ENCODE data around the gene RNF130.
"Not testable (repeated sequence)": the region's sequence is repeated elsewhere in the genome, so short reads cannot be mapped to it uniquely, and the experiment has no call there.

The RNF130 gene

DNA sequence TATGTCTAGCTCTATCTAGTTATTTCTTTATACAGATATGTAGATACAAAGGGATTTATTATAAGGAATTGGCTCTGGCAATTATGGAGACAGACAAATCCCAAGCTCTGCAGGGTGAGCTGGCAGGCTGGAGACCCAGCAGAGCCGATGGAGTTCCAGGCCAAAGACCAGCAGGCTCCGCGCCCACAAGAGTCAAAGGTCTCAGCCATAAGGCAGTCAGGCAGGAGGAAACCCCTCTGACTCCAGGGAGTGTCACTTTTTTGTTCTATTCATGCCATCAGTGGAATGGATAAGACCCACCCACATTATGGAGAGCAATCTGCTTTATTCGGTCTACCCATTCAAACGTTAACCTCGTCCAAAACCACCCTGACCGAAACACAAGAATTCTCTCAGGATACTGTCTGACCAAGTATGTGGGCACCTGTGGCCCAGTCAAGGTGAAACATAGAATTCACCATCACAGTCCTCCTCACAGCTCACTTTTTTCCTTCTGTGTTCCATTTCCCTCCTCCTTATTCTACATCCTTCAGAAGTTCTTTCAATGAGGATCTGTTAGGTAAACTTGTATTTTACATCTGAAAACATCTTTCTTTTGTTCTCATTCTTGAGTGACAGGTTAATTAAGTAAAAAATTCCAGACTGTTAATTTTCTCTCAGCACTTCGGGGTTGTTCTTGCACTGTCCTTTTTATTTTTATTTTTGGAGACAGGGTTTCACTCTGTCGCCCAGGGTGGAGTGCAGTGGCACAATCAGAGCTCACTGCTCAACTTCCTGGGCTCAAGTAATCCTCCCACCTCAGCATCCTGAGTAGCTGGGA, 21.2 kb downstream of the RNF130 start:
- no peak for DNase-seq

DNA sequence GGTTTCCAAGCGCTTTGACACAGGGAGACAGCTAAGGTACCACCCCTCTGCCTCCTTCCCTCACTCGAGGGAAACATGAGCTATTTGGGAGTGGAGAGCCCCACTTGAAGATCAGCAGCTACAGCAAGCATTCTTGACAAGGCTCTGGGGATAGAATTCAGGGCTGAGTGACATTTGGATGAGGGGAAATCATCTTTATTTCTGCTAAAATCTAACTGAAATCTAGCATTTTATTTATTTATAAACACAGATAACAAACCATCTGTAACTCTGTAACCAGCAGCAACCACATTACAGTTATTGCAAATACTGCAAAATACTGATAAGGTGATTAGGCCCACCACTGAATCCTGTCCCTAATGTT, 22.4 kb downstream of the RNF130 start:
- DNase-seq = no peak

DNA sequence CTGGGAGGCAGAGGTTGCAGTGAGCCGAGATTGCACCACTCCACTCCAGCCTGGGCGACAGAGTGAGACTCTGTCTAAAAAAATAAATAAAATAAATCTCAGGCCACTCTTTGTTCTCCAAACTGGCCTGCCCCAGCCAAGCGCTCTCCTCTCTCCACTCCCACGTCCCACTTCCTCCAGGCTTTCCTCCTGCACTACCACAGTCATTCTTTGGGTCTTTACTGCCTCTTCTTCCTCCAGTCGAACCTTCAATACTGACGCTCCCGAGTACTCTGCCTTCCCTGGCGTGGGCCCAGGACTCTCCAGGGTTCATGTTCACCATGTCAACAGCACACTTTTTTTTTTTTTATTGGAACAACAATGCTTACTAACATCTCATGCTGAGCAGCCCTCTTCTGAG, 23.9 kb downstream of the RNF130 start:
- DNase-seq = no peak

DNA sequence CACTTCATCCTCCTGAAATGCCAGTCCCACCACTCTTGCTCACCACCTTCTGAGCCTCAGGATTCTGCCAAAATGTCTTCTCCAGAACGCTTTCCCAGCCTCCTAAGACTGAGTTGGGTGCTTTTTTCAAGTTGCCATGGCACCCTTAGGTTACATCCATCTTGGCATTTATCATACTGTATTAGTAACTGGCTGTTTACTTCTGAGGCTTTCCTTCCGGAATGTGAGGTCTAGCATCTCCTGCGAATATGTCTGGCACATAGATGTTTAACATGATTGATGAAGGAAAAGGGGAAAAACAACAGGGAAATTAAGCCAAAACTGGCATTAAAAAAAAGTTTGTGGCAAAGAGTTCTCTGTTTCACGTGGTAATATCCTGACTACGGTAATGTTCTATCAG, 24.9 kb downstream of the RNF130 start:
- DNase-seq = no peak

- no peak for DNase-seq
These were observed 25.6 kb downstream of the RNF130 start for GRCh38 chr5:180045889-180046499.

- DNase-seq = no peak
These were observed 28.2 kb downstream of the RNF130 start for GRCh38 chr5:180043377-180043776.

- DNase-seq = no peak
These were observed 30.0 kb downstream of the RNF130 start for GRCh38 chr5:180041301-180042274.

DNA sequence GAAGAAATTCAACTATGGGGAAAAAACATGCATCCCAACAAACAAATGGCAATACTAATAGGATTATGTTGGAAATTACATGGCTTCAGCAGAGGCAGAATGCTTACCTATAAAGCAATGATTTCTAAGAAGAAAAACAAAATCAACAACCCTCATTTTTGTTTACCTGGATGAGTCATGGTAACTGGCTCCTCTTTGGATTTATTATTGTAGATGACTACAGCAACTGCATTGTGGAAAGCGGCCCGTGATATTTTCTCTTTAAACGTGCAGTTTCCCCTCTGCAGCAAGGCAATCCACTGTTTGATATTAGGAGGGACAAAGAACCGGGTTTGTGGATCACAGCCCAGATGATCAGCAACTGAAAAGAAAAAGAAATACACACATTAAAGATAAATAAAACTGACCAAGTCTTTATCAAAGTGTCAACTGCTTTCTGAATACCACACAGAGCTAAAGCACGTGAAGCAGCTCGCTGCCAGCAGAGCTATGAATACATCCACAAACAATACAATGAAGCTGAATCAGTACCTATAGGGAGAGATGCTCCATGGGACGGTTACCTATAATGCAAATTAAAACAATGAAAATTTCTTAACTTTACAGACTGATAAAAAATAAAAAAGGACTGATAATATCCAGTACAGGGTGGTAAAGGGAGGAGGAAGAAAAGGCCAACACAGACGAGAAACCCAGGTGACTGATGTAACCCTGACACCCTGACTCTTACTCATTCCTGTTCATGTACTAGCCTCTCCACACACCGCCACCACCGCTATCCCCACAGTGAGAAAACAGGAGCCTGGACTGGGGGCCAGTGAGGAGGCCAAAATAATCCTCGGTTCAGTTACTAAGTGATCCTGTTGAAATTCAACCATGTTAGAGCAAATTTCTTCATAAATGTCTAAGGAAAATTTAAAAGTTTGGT, 31.0 kb downstream of the RNF130 start:
- DNase-seq = no peak

GRCh38 chr5:180035206-180035931, 36.2 kb downstream of the RNF130 start:
- no peak for DNase-seq

DNA sequence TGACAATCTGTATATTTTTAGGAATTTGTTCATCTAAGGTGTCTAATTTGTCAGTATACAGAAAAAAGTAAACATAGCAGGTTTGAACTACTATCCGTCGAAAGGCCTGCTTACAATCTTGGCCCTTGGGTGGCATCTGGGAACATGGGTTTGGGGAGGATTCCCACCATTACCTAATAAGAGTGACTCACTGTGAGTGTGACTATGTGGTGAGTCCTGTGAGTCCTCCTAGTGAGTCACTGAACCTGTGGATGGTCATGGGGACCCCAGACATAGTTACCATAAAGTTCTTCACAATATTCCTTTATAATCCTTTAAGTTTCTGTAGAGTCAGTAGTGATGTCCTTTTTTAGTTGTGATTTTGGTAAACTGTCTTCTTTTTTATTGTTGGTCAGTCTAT, 37.0 kb downstream of the RNF130 start:
- no peak for DNase-seq

GRCh38 chr5:180027459-180028089, 44.0 kb downstream of the RNF130 start:
- no peak for DNase-seq

- no peak for DNase-seq
These were observed 44.7 kb downstream of the RNF130 start for GRCh38 chr5:180026734-180027458.

DNA sequence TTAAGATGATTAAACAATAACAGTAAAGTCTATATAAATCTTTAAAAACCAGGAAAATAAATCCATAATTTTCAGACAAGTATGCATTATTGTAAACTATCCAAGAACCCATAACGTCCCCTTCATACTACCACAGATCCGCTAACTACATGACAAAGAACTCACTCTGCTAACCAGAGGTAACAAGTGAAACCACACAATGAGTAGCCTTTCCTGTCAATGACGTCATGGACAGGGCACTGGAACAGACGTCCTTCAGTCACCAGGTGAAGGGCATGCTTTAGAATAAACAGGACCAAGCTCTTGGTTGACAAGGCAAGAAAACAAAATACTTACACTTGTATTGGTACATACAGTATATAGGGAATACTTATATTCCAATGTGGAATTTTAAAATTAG, 45.2 kb downstream of the RNF130 start:
- no peak for DNase-seq

DNA sequence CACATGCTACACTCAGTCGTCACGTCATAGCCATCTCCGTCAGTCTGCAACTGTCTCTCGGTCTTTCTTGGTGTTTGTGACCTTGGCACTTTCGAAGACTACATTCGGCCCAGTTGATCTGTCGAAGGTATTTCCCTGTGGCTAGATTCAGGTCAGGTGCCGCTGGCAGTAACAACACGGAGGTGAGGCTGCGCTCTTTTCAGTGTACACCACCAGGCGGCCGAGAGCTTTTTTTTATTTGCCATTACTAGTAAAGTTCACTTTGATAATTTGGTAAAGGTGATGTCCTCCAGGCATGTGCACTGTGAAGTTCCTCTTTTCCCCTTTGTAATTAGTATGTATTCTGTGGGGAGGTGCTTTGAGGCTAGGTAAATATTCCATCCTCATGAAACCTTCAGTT, 49.7 kb downstream of the RNF130 start:
- no peak for DNase-seq

DNA sequence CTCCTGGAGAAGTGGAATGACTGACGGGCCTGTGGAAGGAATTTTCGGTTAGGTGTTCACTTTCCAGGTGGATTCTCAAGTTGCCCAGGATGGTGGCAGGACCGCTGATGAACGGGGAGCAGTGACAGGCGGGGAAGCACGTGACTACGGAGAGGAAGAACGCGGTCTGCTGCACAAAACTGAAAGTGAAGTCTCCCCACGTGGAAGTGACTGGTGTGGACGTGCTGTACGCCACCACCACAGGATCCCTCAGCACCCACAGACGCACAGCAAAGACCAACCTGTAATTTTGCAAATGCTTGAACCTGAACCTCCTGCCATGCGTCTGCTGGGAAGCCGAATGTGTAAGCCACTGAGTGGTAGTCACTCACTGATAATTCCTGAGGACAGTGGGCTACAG, 51.4 kb downstream of the RNF130 start:
- no peak for DNase-seq

- DNase-seq = no peak
These were observed 53.1 kb downstream of the RNF130 start for GRCh38 chr5:180018347-180019060.

DNA sequence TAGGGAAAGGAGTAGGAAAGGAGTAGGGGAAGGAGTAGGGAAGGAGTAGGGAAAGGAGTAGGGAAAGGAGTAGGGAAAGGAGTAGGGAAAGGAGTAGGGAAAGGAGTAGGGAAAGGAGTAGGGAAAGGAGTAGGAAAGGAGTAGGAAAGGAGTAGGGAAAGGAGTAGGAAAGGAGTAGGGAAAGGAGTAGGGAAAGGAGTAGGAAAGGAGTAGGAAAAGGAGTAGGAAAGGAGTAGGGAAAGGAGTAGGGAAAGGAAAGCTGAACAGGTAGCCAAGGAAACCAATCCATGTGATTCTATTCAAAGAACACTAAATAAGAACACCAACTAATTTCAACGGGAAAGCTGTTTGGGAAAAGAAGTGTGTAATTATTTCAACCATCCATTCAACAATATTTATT, 56.0 kb downstream of the RNF130 start:
- DNase-seq = not testable (repeated sequence)

- no peak for DNase-seq
These were observed 57.9 kb downstream of the RNF130 start for GRCh38 chr5:180013678-180014077.

GRCh38 chr5:180012316-180012715, 59.2 kb downstream of the RNF130 start:
- no peak for DNase-seq

GRCh38 chr5:180010636-180011035, 60.9 kb downstream of the RNF130 start:
- DNase-seq = no peak
